HL-60/S4 treated with retinoic acid at 250 ng/mL for 4 days and 3 days (cell line): Measurements from ENCODE around the gene VGLL4.

Source experiments
- in situ Hi-C: fragments of 300-500 bp; cut with MboI; formaldehyde crosslinking; loops from 2 replicates; pipeline ENCODE4 v1.7.0; 2022; ENCODE audit warnings: low sequenced_read_pairs

The VGLL4 gene

GRCh38 chr3:11632564-11632963, 11.2 kb downstream of the VGLL4 start:
- in situ Hi-C loops: no loop called here

DNA sequence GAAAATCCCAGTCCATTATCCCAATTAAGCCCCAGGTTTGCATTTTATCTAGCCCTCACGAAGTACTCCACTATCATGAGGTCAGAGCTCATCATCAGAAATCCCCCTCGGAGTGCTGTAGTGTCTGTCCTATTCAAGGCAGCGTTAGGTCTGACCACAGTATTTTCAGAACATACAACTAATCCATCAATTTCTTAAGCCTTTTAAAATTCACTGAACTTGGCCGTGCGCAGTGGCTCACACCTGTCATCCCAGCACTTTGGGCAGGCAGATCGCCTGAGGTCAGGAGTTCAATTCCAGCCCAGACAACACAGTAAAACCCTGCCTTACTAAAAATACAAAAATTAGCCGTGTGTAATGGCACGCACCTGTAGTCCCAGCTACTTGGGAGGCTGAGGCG, 11.9 kb downstream of the VGLL4 start:
- in situ Hi-C loops: no loop called here

DNA sequence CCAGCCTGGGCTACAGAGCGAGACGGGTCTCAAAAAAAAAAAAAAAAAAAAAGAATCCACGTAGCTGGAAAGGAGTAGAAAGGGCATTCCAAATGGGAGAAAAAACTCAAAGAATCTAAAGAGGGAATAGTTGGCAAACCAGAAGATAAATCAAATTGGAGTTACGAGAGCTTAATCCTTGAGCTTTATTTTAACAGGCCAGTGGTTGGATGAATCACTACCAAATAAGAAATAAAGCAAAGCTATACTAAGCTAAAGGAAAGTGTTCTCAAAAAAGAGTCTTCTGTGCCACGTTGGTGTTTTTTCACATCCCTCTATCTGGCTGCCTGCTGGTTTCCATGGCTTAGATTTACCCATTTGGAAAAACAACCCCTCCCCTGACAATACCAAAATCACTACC, 14.0 kb downstream of the VGLL4 start:
- in situ Hi-C loops: no loop called here

GRCh38 chr3:11627612-11628011, 16.1 kb downstream of the VGLL4 start:
- in situ Hi-C loops: no loop called here

DNA sequence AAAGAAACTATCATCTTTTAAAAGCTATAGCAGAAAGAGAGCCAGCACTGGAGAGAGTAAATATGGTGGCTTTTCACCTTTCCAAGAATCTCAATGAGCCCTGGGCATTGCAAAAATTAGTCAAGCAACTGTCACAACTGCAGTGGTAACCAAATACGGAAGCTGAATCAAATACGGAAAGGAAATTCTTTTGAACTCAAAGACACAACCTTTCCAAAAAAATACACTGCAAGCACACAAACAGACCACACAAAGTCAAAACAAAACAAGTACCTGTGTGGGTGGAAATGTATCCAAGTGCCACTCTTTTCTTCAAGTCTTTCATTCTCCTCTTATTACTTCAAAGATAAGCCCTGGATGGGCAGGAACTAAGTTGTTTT, 17.6 kb downstream of the VGLL4 start:
- in situ Hi-C loops: no loop called here

DNA sequence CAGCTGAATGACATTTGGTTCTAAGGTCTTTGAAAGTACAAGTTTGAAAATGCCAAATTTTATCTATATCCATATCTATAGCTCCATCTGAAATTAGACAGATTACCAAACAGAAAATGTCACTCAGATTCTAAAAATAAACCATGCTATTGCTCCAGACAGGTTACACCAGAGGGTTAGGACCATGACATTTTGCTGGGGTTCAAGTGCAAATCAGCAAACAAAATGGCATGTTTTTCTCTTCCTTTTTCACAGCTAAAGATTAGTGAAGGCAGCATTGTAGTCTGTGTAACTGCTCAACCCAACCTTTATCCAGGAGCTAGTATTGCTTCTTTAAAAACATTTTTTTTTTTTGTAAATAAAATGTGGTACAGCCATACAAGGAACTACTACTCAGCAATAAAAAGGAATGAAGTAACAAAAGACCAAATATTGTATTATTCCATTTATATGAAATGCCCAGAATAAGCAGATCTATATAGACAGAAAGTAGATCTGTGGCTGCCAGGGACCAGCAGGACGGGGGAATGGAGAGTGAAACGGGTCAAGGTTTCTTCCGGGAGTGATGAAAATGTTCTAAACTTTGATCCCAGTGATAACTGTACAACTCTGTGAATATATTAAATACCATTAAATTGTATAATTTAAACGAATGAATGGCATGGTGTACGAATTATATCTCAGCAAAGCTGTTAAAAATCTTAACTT, 18.2 kb downstream of the VGLL4 start:
- in situ Hi-C loops: no loop called here

GRCh38 chr3:11624704-11625375, 18.9 kb downstream of the VGLL4 start:
- in situ Hi-C loops: no loop called here

- in situ Hi-C loops: no loop called here
Observed at GRCh38 chr3:11624161-11624560, 19.6 kb downstream of the VGLL4 start.

DNA sequence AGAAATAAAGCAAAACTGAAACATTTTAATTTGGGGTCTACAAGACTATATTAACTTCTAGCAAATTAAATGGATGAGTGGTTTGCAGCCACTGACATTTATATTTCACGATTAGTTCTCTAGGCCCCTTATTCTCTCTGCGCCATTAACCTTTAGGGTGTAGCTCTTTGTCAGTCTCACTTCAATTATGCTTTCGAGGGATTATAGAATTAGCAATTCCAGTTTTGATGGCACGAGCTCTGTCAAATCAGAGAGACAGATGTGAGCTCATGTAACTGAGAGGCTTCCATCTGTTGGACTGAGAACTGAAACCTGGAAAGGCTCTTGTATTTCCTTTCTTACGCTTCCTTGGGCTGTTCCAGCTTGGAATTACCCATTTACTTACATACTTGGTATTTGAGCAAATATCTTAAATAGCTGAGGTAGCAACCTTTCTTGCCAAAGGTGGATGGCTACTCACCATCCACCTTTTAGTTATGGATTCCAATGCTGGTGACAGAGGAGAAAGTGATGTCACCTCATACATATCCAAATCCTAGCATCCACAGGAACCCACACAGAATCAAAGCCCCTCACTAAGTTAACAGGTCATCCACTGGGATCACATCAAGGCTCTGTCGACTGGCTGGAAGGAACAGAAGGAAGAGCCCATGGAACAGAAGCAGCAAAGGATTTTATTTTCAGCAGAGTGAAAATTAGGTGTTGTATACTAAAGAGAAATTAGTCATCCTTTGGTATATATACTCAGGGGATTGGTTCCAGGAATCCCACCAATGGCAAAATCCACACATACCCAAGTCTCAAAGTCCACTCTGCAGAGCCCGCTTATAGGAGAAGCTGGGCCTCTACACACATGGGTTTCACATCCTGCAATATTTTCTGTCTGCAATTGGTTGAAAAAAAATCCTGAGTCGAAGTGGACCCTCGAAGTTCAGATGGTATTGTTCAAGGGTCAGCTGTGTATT, 20.8 kb downstream of the VGLL4 start:
- in situ Hi-C loops: no loop called here

DNA sequence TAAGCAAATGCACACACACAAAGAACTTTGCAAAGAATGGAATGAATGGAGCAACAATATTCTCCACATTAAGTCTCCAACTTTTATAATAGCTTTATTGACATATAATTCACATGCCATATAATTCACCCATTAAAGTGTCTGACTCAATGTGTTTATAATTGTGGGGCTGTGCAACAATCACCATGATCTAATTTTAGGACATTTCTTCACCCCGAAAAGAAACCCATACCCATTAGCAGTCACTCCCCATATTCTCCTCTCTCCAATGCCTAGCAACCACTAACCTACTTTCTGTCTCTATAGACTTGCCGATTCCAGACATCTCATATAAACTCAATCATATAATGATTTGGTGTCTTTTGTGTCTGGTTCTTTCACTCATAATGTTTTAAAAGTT, 22.6 kb downstream of the VGLL4 start:
- in situ Hi-C loops: no loop called here

DNA sequence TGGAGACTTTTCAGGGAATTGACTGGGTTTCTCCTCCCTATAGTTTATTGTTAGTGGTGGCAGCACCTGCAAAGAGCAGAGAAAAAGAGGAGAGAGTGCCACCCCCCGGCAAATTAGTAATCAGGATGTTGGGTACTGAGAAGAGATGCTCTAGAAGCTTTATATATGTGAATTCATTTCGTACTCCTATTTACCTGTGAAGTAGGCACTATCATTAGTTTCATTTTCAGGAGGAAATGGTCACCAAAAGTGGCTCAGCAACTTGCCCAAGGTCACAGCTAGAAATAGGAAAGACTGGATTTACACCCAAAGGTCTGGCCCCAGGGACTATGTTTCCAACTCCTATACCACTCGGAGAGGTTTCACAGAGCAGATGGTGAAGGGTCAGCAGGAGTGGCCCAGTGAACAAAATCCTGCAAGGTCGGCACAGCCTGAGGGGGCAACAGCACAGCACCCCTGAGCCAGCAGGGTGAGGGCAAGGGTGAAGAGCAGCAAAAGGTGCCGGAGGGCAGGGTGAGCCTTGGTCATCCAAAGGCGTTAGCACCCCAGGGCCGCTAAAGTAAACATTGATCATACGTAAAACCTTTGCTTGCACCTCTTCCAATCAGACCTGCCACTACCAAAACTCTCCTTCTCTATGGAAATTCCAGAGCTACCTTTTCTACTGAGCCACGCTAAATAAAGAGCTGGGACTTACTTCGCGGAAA, 23.6 kb downstream of the VGLL4 start:
- in situ Hi-C loops: no loop called here

- in situ Hi-C loops: no loop called here
Observed at GRCh38 chr3:11619461-11619860, 24.3 kb downstream of the VGLL4 start.

DNA sequence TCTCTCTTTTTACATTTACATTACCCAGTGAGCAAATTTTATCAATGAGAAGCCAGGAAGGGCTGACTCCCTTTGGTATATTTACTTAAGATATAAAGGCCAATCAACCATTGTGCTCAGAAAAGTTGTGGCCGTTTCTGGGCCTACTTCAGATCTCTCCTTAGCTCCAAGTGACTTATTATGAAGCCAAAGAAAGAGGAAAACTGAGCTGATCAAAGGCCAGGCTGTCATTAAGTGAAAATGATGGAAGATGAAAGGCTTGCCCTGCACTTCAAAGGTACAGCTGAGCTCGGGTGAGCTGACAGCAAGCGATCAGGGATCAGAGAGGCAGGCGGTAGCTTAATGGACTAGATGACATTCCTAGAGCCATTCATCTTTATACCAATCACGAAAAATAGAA, 24.8 kb downstream of the VGLL4 start:
- in situ Hi-C loops: no loop called here

- in situ Hi-C loops: no loop called here
Observed at GRCh38 chr3:11616551-11616950, 27.2 kb downstream of the VGLL4 start.

DNA sequence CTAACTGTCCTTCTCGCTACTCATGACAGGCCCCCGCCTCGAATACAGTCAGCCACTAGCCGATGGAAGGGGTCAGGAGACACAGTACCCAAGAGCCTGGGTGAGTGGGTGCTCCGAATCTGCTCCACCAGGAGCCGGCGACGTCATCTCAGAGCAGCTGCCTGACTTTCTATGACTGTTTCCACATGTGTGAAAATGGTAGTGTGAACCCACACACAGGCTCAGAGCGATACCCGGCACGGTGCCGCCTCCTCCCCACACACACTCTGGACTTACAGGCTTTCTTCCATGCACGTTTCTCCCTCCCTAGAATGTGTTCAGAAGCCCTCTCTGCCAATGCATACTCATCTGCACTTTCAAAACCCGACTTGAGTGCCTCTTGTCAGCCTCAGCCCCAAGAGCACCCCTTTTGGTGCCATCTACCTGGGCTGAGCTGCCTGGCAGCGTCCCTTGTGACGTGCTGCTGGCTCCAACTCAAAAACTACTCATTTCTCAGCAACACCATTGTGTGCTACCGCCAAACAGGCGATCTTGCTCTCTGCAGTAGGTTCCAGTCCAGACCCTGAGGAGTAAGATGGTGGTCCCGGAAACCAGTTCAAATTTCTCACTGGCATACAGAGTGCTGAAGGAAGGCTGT, 29.7 kb downstream of the VGLL4 start:
- in situ Hi-C loops: no loop called here

DNA sequence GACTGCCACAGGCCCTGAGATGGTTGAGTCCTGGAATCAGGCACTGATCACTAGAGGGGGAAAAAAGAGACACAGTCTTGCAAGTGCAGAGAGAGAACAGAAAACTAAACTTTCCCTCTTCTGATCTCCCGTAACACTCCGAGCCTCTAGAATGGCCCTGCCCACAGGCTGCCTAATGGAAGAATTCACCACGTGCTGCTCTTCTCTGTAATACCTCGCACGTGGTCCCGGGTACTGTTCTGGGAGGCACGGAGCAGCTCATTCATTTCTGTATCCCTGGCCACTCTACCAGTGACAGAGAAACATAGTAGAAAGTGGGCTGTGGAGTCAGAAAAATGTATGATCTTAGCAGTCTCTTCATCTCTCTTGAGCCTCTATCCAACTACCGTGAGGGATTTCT, 30.4 kb downstream of the VGLL4 start:
- in situ Hi-C loops: no loop called here

DNA sequence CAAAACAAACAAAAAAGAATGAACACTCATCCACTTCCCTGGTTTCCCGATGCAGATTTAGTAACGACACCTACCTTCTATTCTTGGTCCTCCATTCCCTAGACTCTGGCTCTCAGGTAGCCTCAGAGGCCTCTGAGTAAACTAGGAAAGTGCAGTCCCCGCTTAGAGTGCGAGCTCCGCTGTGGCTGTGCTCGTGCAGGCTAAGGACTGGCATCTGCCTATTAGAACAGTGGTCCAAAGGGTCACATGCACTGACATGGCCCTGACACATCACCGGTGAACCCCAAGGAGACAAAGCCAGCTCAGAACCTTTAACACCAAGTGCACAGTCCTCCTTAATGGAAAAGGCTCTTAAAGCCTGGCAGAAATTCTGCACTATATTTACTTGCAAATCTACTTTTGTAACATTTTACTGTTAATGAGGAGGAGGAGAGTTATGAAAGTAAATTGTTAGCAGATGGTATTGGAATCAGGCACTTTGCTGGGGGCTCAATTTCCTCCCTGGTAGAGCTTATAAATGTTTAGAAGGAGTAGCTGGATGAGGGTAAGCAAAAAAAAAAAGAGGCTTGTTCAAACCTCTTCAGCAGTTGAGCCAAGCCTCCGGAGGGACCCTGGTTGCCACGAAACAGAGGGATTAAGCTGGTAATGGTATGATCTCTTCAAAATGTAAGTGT, 31.1 kb downstream of the VGLL4 start:
- in situ Hi-C loops: no loop called here

DNA sequence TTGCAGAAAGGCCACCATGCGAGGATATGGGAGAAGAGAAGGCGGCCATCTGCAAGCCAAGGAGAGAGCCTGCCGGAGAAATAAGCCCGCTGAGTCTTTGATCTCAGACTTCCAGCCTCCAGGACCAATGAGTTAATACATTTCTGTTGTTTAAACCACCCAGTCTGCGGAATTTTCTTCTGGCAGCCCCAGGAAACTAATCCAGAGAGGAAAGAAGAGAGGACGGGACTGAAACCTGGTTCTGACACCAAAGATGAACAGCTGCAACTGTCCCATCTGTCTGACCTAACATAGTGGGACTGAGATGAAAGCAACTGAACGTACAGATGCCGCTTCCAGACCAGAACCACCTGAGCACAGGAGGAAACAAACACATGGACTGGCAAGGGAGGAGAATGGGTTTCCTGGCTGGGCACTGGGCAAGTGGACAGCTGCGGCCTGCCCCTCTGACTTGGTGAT, 32.3 kb downstream of the VGLL4 start:
- in situ Hi-C loops: no loop called here

- in situ Hi-C loops: no loop called here
Observed at GRCh38 chr3:11610700-11611275, 32.9 kb downstream of the VGLL4 start.
